ENCODE data around the gene TNNC1. TPM values are rescaled to one million over a fixed set of nuclear protein-coding genes. Genes with fewer than 3 reads are reported as not detected.

TNNC1 gene
- total RNA-seq, 1 donor from 2014 or later = not detected

DNA sequence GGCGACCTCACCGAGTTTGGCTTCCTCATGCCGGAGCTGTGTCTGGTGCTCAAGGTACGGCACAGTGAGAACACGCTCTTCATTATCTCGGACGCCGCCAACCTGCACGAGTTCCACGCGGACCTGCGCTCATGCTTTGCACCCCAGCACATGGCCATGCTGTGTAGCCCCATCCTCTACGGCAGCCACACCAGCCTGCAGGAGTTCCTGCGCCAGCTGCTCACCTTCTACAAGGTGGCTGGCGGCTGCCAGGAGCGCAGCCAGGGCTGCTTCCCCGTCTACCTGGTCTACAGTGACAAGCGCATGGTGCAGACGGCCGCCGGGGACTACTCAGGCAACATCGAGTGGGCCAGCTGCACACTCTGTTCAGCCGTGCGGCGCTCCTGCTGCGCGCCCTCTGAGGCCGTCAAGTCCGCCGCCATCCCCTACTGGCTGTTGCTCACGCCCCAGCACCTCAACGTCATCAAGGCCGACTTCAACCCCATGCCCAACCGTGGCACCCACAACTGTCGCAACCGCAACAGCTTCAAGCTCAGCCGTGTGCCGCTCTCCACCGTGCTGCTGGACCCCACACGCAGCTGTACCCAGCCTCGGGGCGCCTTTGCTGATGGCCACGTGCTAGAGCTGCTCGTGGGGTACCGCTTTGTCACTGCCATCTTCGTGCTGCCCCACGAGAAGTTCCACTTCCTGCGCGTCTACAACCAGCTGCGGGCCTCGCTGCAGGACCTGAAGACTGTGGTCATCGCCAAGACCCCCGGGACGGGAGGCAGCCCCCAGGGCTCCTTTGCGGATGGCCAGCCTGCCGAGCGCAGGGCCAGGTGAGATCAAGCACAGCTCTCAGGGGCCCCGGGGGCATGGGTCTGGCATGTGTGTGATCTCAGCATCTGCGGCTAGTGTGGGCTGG lies 34.2 kb upstream of the TNNC1 start:
- Mint-ChIP-seq H3K27me3 (ENCODE audit: low read depth) (no peaks in the 10 kb centered on the region), H3K4me1 (peaks cover 21% of the 10 kb centered on the region), H3K4me3 (no peak overlapping the region), H3K36me3 (ENCODE audit: low read depth) (peaks cover 4% of the 10 kb centered on the region), H3K27ac (ENCODE audit: unreplicated experiment) (no peak overlapping the region), H3K9me3 (no peaks in the 10 kb centered on the region)
- no peak for DNase-seq (ENCODE audit: low read depth, low spot score)
- TF ChIP-seq, protein P1, sequence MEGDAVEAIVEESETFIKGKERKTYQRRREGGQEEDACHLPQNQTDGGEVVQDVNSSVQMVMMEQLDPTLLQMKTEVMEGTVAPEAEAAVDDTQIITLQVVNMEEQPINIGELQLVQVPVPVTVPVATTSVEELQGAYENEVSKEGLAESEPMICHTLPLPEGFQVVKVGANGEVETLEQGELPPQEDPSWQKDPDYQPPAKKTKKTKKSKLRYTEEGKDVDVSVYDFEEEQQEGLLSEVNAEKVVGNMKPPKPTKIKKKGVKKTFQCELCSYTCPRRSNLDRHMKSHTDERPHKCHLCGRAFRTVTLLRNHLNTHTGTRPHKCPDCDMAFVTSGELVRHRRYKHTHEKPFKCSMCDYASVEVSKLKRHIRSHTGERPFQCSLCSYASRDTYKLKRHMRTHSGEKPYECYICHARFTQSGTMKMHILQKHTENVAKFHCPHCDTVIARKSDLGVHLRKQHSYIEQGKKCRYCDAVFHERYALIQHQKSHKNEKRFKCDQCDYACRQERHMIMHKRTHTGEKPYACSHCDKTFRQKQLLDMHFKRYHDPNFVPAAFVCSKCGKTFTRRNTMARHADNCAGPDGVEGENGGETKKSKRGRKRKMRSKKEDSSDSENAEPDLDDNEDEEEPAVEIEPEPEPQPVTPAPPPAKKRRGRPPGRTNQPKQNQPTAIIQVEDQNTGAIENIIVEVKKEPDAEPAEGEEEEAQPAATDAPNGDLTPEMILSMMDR (conservative IDR thresholded peaks at IDR 0.05) = no peak

DNA sequence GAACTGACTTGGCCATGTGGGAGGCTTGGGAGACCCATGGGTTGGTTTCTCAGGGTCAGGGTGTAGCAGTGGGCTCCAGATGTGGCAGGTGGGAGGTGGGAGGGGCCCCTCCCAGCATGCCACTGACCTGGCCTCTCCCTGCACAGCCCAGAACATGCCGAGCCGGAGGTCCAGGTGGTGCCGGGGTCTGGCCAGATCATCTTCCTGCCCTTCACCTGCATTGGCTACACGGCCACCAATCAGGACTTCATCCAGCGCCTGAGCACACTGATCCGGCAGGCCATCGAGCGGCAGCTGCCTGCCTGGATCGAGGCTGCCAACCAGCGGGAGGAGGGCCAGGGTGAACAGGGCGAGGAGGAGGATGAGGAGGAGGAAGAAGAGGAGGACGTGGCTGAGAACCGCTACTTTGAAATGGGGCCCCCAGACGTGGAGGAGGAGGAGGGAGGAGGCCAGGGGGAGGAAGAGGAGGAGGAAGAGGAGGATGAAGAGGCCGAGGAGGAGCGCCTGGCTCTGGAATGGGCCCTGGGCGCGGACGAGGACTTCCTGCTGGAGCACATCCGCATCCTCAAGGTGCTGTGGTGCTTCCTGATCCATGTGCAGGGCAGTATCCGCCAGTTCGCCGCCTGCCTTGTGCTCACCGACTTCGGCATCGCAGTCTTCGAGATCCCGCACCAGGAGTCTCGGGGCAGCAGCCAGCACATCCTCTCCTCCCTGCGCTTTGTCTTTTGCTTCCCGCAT lies 33.4 kb upstream of the TNNC1 start:
- TF ChIP-seq, protein P1 (conservative IDR thresholded peaks at IDR 0.05) = no peak
- H3K36me3 Mint-ChIP-seq (ENCODE audit: low read depth) = peaks cover 9% of the 10 kb centered on the region
- no peaks in the 10 kb centered on the region for H3K9me3 Mint-ChIP-seq
- no peaks in the 10 kb centered on the region for H3K27me3 Mint-ChIP-seq (ENCODE audit: low read depth)
- H3K4me3 Mint-ChIP-seq = no peak overlapping the region
- peaks cover 29% of the 10 kb centered on the region for H3K4me1 Mint-ChIP-seq
- no peak overlapping the region for H3K27ac Mint-ChIP-seq (ENCODE audit: unreplicated experiment)
- no peak for DNase-seq (ENCODE audit: low read depth, low spot score)

DNA sequence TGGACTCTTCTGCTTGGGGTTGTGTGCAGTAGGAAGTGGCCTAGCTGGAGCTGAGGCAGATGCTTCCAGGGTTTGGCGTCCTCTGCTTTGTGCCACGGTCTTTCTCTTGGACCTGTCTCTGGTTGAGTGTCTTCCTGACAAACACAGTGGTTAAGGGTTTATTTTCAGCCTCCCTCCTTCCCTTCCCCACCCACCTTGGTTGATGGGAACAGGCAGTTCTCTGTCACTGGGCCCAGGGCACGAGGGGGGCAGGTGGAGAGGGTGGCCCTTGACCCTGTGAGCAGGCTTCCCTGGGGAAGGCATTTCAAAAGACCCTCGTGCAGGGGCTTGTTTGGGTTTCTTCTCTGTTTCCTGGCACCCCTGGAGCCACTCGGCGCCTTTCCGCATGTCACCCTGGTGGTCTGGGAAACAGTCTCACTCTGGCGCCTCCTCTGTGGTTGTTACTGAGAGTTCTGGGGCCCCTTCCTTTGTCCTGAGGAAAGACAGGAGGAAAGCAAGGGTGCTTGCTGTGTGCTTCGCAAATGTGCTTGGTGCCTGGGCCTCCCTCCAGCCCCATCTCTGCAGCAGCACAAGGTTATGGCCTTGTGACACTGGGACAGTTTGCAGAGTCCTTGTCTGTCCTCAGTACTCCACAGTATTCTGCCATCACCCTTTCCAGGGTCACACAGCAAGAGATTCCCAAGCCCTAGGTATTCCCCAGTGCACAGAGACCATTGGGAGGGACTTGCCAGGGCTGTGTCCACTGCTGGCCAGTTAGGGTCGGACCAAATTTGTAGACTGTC lies 31.0 kb upstream of the TNNC1 start:
- Mint-ChIP-seq H3K27me3 (ENCODE audit: low read depth) (no peaks in the 10 kb centered on the region), H3K27ac (ENCODE audit: unreplicated experiment) (peak overlapping the region; percentile 12), H3K36me3 (ENCODE audit: low read depth) (peaks cover 16% of the 10 kb centered on the region), H3K4me3 (no peak overlapping the region), H3K4me1 (peaks cover 35% of the 10 kb centered on the region), H3K9me3 (no peaks in the 10 kb centered on the region)
- no peak for DNase-seq (ENCODE audit: low read depth, low spot score)
- TF ChIP-seq, protein P1 (conservative IDR thresholded peaks at IDR 0.05) = no peak

DNA sequence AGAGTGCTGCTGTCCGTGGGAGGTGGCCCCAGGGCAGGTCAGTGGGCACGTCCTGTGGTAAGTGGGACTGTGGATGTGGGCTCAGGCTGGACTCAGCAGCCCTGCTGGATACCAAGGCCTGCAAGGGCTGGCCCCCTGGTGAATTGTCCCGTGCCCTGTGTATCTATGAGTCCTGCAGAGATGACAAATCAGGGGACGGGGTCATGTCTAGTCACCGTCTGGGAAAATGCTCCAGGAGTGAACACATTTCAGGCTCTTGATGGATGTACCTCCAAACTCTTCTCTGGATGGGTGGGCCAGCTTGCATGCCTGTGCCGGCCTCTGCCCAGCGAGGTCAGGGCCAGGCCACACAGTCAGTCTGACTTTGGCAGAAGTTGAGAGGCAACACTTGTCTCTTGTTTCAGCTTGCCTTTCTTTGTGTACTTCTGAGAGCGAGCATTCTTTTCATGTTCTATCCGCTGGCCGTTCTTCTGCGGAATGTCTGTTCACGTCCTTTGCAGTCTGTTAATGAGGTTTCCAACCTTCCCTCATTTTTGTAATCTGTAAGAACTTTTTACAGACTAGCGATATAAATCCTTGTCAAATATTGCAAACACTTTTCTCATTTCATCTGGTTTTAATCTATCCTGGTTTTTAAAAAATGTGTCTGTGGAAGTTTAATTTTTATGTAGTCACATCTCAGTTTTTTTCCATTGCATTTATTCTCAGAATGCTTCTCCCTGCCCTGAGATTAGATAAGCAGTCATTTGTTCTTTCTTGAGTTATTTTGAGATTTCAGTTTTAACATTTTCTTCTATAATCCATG lies 29.9 kb upstream of the TNNC1 start:
- peak overlapping the region; percentile 35 for H3K4me3 Mint-ChIP-seq

More for the DNA sequence above, 29.9 kb upstream of the TNNC1 start:
- peak overlapping the region; percentile 29 for H3K27ac Mint-ChIP-seq (ENCODE audit: unreplicated experiment)
- TF ChIP-seq, protein P1 (conservative IDR thresholded peaks at IDR 0.05) = no peak
- no peak for DNase-seq (ENCODE audit: low read depth, low spot score)
- H3K4me1 Mint-ChIP-seq = peaks cover 35% of the 10 kb centered on the region
- peaks cover 18% of the 10 kb centered on the region for H3K36me3 Mint-ChIP-seq (ENCODE audit: low read depth)
- H3K27me3 Mint-ChIP-seq (ENCODE audit: low read depth) = no peaks in the 10 kb centered on the region
- H3K9me3 Mint-ChIP-seq = no peaks in the 10 kb centered on the region

Measured in neural crest cell (in vitro differentiated cells).